Renal cortex interstitium (tissue), 11 donors: ENCODE data around the gene MCTP1. TPM values are rescaled to one million over a fixed set of nuclear protein-coding genes. Genes with fewer than 3 reads are reported as not detected.

ENCODE experiments used
- DNase-seq, 11 donors: peaks; one replicate each; pipeline ENCODE4 v3.0.0-alpha.2; 2013; ENCODE audit warnings: low read depth in 9 of 11, low spot score in 4 of 11; ENCODE audit errors: extremely low read depth in 1 of 11
- polyA plus RNA-seq, 3 donors: library from polyadenylated mRNA; unstranded; fragments of 120-200 nt; gene quantifications; one replicate each; pipeline ENCODE4 v1.2.1, GENCODE V29; 2013; ENCODE audit not compliant: insufficient read length in 3 of 3

Gene MCTP1
- polyA plus RNA-seq, 3 donors: 4.3 to 7.1 (median 6.2) TPM

DNA sequence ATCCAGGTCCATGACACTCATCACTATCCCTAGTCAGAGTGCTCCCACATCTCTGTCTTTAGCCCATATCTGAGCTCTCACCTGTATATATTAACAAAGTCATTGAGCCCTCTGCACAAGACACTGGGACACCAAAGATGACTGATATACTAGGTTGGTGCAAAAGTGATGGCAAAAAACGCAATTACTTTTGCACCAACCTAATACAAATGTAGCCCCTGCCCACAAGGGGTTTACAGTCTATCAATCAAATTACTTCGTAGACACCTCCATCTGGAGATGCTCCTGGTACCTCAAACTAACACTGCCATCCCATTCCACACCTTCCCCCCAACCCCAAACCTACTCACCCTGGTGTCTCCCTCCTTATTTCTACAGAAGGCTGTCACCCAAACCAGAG lies 194.1 kb downstream of the MCTP1 start:
- no peak for DNase-seq

DNA sequence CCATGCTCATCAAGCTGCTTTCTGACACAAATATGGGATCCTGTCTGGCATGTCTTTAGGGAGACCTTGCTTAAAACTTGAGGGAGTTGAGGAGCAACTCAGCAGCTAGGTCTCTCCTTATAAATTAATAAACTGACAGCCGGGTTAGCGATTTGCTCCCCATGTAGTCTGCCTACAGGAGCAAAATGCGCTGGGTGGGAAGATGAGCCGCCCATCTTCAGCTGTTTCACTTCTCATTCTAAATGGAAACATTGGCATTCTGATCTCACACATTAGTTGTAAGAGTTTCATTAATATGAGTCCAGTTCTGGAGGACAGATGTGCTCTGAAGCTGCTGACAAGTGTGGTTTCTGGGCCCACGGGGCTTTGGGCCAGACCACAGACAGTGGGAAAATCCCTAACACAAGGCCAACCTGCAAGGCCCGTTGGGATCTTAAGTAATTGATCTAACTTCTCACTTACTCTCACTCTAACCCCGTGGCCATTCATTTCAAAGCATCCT lies 197.0 kb downstream of the MCTP1 start:
- no peak for DNase-seq

DNA sequence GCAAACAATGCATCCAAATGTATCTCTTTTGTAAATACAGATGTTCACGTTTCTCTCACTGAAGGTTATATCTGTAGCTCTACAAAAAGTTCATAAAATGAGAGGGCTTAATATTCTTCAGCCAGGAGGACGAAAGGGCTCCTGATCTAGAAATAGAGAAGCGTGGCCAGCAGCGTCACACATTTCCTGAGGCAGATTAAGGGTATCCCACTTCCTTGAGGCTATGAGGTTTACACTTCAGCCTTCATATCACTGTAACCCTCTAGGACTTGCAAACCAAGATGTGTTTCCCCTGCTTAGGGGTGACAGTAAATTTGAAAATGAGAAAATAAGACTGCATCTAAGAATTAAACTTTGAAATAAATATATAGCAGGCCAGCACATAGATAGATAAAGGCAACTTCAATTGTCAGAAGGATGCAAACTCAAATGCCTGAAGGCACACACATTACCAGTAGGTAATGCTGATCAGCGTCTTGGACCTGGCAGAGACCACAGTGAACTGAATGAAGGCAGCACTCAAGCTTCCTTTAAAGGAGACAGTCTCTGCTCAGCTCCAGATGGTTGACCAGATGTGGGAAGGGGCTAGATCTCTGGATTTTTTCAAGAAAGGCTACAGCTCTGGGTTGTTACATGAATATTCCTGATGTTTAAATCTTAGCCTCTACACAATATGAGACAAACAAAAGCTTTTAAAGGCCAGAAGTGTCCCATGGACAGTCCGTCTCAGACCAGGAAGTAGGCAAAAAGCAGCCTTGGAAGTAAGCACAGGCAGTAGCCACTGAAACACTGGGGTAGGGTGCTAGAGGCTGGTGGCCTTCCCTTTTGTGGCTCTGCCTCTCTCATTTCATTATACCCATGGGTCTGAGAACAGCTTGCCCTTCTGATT lies 197.7 kb downstream of the MCTP1 start:
- DNase-seq: no peak

DNA sequence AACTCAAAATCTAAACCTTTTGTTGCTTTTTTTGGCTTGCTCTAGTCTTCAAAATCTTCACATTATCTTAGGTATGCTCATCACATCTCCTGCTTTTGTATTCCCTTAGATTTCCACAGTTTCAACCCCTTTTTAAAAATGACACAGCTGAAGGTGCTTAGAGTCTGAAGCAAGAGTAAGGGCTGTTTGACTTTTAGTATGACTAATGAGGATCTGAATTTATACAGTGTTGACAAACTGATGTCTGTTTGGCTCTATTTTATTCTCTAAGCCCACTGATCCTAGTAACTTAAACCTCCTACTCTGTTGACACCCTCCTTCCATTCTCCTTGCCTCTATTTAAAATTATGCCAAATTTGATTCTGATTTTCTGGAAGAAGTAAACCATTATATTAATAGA lies 200.1 kb downstream of the MCTP1 start:
- DNase-seq: no peak

DNA sequence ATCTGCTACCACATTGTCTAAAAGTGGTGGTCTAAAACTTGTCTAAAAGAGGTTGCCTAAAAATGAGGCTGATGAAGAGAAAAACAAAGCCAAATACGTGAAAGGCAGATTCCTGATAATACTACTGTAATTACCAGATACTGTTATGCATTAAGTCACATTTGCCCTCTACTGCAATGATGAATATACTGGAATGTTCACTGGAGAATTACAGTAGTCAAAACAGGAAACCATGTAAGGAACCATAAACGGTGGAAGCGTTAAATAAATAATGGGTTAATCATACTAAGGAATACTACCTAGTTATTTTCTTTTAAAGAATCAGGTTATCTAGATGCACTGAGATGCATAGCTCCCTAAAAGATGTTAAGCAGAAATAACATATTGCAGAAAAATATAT lies 201.3 kb downstream of the MCTP1 start:
- DNase-seq: no peak

DNA sequence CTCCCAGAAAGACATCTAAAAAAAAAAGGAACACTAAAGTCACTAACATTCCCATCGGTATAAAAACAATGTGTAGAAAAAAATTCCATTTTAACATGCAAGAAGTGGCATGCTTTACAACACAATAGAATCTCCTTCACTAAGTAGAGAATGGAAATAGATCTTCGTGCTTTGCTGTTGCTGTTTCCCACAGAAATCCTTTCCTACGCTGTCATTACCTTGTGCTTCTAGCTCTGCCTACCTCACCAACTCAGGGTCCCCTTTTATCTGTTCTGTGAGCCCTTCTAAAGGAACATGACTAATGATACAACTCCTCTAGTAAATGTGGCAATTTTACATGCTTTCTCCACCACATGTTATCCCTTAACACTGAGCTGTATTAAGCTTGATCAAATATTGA lies 202.9 kb downstream of the MCTP1 start:
- no peak for DNase-seq

DNA sequence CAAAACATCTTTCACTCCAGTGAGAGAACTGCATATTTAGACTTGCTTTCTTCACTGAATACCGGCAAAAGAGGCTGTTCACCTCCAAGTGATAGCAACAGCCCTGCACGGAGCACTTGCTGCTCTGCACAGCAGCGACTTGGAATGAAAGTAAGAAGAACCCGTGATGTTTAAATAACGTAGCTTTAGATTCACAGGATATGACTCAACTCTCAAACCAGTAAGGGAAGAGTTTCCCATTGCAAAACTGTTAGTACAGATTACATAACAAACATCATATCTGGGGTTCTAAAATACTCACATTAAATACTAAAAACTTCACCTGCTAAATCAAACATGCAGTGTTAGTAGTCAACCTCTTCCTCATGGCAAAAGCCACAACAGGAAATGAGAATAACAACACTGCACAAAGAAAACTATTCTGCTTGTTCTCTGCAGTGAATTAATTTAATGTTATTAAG lies 203.4 kb downstream of the MCTP1 start:
- no peak for DNase-seq

DNA sequence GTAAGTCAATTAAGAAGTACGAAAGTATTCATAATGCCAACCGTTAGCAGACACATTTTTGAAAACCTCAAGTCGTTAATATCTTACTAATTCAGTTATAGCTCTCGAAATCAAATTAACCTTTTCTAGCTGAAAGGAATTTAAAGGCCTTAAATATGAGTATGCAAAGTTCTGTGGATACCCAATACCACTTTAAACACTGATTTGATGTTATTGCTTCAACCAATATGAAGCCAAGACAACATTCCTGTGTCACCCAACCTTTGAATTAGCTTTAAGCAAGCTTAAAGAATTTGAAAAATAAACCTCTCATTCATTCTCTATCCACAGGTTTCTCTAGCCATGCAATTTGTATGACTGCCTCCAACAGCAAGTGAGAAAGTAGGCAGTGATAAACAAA lies 204.5 kb downstream of the MCTP1 start:
- no peak for DNase-seq

DNA sequence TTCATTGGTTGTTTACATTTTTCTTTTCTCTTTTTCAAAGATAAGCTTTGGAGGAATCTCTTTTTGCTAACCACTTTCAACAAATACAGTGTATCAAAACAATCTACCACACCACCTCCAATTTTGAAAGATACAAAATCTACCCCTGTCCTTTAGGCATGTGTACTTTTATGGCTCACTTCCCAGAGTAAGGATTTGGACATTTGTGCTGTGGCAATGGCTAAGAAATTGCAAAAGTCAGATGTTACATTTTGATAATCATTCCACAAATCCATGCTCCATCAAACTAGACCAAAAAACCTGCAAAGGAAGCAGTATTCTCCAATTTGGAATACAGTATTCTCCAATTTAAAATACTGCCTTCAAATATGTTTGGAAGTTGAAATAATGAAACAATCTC lies 204.9 kb downstream of the MCTP1 start:
- no peak for DNase-seq

DNA sequence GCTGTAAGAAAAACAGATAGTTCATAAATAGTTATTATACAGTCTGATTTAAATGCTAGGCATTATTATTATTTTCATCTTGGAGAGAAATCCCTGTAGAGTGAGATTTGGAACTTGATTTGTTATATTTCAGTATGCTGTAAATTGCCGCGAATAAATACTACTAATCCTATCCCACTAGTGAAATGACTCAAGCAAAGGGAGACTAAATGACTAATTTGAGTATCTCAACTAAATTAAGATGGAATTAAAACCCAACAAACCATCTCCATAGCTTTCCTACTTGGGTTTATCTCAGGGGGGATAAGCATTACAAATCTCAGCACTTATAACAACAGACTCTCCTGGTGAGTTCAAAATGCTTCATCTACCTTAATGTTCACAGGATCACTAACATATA lies 206.0 kb downstream of the MCTP1 start:
- no peak for DNase-seq

DNA sequence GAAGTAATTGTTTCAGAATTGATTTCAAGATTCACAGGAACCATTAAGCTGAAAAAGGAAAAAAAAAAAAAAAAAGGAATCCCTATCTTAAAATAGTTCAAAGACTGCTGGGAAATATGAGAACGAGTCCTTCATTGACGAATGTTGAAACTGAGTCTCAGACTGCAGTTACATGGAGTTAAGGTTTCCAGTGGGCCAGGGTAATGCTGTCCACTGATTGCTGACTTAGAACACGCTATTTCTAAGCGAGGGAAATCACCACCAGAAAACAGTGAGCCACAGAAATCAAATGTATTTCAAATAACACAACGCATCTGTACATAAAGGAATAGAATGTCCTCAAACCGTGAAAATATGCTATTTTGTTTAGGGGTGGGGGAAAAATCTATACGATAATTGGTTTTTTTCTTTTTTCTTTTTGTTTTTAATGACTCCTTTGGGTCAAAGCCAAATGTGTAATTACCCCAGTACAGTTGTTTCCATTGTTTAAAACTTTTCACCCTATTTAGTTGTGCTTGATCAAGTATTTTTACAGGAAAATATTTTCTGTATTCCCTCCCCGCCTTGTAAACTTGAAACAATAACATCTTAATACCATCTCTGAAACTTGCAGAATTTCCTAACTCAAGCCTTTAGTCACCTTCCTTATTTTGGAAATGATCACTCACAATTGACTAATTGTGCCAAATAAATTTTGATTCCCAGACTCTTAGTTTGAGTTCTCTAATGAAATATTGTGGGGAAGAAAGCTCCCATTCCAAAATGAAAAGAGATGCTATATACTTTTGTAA lies 208.3 kb downstream of the MCTP1 start:
- DNase-seq: no peak

DNA sequence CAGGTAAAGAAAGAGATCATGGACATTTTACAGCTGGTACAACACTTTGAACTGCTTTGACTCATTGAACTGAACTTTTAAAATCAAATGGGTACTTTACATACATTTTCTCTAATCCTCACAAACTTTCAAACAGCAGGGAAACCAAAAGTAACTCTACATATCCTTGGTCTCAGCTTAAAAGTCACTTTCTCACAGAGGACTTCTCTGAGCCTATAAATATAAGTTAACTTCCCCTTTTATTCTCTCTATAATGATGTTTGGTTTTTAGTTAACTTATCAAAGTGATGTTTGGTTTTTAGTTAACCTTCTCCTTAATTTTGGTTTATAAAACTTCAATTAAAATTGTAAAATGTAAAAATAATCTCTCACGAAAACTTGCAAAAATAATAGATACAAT lies 209.8 kb downstream of the MCTP1 start:
- DNase-seq: no peak

DNA sequence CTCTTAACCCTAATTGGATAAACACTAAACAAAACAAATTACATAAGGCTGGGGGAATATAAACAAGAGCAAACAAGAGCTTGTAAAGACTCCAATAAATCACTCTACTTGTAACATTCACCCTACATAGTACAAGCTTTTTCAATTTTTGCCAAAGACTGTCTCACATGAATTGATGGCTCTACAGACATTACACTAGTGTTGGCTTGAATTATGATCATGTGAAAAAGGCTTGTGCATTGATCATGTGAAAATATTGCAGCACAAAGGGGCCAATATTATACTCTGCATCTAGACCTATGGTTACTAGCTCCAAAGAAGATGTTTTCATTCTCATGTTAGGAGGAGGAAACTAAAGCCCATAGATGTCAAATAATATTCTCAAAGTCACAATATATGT lies 212.6 kb downstream of the MCTP1 start:
- no peak for DNase-seq

DNA sequence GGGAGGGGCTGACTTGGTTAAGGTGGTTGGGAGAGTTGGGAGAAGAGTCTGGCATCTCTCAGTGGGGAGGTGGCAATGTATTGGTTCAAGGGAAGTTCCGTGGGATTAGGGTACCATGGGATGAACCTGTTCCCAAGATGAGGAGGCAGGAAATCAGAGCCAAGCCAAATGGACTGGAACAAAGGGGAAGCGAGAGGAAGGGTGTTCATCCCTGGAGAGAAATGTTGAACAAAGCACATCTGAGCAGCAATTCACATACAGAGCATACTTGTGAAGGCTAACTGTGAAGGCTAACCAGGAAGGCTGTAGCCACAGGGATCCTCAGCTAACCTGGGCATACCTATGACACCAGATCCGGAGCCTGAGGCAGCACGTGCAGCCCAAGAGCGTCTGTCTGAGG lies 214.0 kb downstream of the MCTP1 start:
- DNase-seq: no peak

DNA sequence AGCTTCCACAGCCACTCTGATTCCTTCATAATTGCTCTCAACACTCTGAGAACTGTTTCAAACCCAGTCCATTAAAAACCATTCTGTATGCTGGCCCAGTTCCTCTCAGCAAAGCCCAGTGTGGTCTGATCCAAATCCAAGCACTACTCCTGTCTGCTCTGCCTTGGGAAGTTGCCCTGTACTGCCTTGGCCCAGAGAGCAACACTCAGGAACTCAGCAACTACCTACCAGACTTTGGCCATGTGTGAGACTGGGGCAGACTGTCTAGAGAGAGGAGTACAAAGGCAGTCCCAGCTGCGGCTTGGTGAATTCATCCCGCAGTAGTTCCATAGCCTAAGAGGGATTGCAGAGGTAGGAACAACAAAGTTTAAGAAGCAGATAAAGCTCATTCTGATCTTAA lies 214.4 kb downstream of the MCTP1 start:
- no peak for DNase-seq

DNA sequence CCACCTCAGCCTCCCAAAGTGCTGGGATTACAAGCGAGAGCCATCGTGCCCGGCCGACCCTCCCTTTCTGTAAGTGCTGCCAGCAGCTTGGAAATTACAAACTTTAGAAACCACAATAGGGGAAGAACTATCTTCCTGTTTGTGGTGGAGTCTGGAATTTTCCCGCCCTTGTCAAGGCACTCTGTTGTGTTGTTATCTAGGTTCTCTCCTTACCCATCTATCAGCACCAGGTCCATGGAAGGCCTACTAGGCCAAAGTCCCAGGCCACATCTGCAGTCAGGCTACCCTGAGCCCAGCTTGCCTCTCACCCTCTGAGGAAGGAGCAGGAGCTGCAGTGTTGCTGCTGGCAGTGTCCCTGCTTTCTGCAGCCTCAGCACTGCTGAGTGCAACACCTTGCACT lies 214.9 kb downstream of the MCTP1 start:
- DNase-seq: no peak

DNA sequence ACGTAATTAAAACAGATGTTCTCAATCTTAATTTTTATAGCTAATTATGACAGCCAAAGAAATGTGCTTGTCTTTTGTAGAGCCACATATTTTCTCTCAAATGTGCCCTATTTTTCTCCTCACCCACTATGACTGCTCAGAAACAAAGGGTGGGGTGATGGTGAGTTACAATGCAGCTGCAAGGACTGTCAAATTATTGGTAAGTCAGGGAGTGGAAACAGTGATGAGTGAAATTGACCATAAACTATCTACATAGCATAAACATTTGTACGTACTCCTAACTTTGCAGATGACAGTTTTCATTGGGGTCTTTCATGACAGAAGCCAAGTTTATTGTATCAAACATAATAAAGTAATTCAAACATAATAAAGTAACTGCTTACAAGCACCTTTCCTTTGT lies 215.9 kb downstream of the MCTP1 start:
- no peak for DNase-seq

DNA sequence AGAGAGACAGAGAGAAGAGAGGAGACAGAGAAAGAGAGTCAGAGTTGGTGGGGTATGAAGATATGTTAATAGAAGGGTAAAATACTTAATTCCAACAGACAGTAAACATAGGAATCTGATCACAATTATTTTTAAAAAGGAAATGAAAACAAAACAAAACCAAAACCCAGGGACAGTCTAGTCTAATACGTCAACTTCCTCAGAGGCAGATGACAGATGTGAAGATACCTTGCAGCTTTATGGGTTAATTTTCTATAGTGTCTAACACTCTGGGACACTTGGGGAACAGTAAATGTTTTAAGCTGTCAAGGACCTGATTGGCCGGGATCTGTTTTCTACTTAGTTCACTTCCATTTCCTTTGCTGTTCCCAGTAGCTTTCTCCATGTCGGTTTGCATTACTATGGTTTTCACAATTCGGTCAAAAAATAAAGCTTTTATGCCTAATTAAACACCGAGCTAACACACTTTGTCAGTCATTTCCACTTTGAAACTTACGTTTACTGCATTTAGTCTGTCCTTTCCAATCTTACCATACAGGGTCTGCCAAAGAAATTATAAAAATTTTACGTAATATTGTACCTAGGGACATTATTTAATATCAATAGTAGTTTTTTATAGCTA lies 216.5 kb downstream of the MCTP1 start:
- no peak for DNase-seq

DNA sequence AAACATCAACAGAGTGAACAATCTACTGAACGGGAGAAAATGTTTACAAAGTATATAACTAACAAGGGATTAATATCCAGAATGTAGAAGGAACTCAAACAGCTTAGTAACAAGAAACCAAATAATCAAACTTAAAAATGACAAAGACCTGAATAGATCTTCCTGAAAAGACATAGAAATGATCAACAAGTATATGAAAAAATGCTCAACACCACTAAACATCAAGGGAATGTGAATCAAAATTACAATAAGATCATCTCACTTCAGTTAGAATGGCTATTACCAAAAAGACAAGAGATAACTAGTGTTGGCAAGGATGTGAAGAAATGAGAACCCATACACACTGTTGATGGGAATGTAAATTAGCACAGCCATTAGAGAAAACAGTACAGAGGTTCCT lies 218.8 kb downstream of the MCTP1 start:
- no peak for DNase-seq

DNA sequence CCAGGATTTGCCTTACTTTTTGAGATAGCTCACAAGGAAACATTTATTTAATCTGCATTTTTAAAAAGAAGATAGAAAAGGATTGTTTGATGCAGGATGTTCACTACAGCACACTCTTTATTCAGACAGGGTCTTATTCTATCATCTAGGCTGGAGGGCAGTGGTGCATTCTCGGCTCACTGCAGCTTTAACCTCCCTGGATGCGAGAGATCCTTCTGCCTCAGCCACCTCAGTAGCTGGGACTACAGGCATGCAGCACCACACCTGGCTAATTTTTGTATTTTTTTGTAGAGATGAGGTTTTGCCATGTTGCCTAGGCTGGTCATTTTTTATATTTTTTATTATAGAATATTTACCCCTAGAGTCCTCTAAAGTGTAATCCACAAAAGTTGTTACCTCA lies 221.4 kb downstream of the MCTP1 start:
- DNase-seq: no peak
